ENCODE measurements around the gene ITPRIPL2. TPM values are rescaled to one million over a fixed set of nuclear protein-coding genes. Genes with fewer than 3 reads are reported as not detected.

ITPRIPL2 gene
- total and polyA plus RNA-seq, 2 of the 13 experiments (the other 11 are each of a cell fraction or from before 2014, with no cell fraction given): 5.9 to 12.6 TPM

GRCh38 chr16:19127674-19128131 is 13.9 kb downstream of the ITPRIPL2 start:
- ChIA-PET POLR2A (interaction anchor here (1.2 kb wide), 1 partner anchor 14 kb away, joined by 3 read pairs; the partner anchor contains the start of gene ITPRIPL2), CTCF (ENCODE audit: low intra/inter-chr PET ratio, low total read pairs) (no interaction called here)
- no peak overlapping the region for H3K27ac ChIP-seq (ENCODE audit: extremely low read length, insufficient read depth, low read length)
- no peaks in the 10 kb centered on the region for H3K9me3 ChIP-seq (ENCODE audit: low read length)
- BruUV-seq (replicated peaks): no TSS peak
- DNase-seq (ENCODE audit: low spot score) (no peak), FAIRE-seq (no peak), ATAC-seq (no peak)
- TF ChIP-seq ZNF792 (CRISPR knock-in tag; IDR thresholded peaks at IDR 0.05): no peak
- TF ChIP-seq SMARCC2 (IDR thresholded peaks at IDR 0.05): no peak
- TF ChIP-seq ZBTB39 (CRISPR knock-in tag; IDR thresholded peaks at IDR 0.05): no peak
- TF ChIP-seq ZNF124 (CRISPR knock-in tag; IDR thresholded peaks at IDR 0.05): no peak
- no peak for TF ChIP-seq ZMYM4 (CRISPR knock-in tag; IDR thresholded peaks at IDR 0.05)
- no peak for TF ChIP-seq JDP2 (CRISPR knock-in tag; IDR thresholded peaks at IDR 0.05; ENCODE audit: borderline replicate concordance)
- no peaks in the 10 kb centered on the region for H3K36me3 ChIP-seq (replicated peaks in 1 of 2; ENCODE audit: control insufficient read depth in 1 of 2, insufficient read depth in 2 of 2, low read length in 2 of 2)
- intact Hi-C loops (cut with micrococcal nuclease; ENCODE audit: unreplicated experiment) (no loop called here), in situ Hi-C loops (cut with HindIII; ENCODE audit: extremely low pct_ligation_motif_present, low pct_unique_long_range_greater_than_20kb) (no loop called here)
- no peak overlapping the region for H3K4me2 ChIP-seq (ENCODE audit: low read depth, low read length)
- no peaks in the 10 kb centered on the region for H4K20me1 ChIP-seq (ENCODE audit: insufficient read depth, low read length)
- no peak overlapping the region for H3K4me3 ChIP-seq (replicated peaks in 1 of 3; ENCODE audit: insufficient read depth in 1 of 3, low read depth in 2 of 3, low read length in 3 of 3)
- 37% methylated on average over 3 of the region's 3 CpGs for WGBS (ENCODE audit: low lambda C conversion rate)
- H3K79me2 ChIP-seq (ENCODE audit: insufficient read depth, low read length): no peaks in the 10 kb centered on the region
- H2AFZ ChIP-seq (ENCODE audit: low read length): no peak overlapping the region
- H3K9ac ChIP-seq (ENCODE audit: insufficient read depth, low read depth, low read length): no peak overlapping the region
- H3K27me3 ChIP-seq (ENCODE audit: control insufficient read depth in 1 of 2, insufficient read depth in 2 of 2, low read length in 2 of 2): no peaks in the 10 kb centered on the region; a peak in 1 of 5 replicates
- H3K4me1 ChIP-seq (ENCODE audit: insufficient read depth, low read length): peaks cover 39% of the 10 kb centered on the region

Data from HepG2 (cell line).